Measurements from ENCODE around the gene COL27A1.

The COL27A1 gene

DNA sequence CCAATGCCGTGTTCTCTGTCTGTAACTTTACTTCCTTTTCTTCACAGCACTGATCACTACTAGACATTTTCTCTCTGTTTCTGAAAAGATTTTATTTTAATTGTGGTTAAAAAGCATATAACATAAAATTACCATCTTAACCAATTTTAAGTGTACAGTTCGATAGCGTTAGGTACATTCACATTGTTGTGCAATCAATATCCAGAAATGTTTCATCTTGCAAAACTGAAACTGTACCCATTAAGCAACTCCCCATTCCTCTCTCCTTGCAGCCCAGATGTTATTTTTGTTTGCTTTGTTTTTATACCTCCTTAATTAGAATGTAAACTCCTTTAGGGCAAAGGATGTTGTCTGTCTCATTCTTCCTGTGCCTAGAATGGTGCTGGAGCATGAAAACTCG lies 47.5 kb downstream of the COL27A1 start:
- Histone ChIP-seq H3K27me3 (ENCODE audit: insufficient read depth, poor library complexity, severe bottlenecking) (no peaks in the 10 kb centered on the region), H3K27ac (replicated peaks) (no peak overlapping the region), H3K4me3 (replicated peaks; ENCODE audit: insufficient read depth, low read length) (no peak overlapping the region)
- TF ChIP-seq, protein P1, sequence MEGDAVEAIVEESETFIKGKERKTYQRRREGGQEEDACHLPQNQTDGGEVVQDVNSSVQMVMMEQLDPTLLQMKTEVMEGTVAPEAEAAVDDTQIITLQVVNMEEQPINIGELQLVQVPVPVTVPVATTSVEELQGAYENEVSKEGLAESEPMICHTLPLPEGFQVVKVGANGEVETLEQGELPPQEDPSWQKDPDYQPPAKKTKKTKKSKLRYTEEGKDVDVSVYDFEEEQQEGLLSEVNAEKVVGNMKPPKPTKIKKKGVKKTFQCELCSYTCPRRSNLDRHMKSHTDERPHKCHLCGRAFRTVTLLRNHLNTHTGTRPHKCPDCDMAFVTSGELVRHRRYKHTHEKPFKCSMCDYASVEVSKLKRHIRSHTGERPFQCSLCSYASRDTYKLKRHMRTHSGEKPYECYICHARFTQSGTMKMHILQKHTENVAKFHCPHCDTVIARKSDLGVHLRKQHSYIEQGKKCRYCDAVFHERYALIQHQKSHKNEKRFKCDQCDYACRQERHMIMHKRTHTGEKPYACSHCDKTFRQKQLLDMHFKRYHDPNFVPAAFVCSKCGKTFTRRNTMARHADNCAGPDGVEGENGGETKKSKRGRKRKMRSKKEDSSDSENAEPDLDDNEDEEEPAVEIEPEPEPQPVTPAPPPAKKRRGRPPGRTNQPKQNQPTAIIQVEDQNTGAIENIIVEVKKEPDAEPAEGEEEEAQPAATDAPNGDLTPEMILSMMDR (IDR thresholded peaks at IDR 0.05; ENCODE audit: insufficient read depth, low read length) = no peak
- TF ChIP-seq, protein P2, sequence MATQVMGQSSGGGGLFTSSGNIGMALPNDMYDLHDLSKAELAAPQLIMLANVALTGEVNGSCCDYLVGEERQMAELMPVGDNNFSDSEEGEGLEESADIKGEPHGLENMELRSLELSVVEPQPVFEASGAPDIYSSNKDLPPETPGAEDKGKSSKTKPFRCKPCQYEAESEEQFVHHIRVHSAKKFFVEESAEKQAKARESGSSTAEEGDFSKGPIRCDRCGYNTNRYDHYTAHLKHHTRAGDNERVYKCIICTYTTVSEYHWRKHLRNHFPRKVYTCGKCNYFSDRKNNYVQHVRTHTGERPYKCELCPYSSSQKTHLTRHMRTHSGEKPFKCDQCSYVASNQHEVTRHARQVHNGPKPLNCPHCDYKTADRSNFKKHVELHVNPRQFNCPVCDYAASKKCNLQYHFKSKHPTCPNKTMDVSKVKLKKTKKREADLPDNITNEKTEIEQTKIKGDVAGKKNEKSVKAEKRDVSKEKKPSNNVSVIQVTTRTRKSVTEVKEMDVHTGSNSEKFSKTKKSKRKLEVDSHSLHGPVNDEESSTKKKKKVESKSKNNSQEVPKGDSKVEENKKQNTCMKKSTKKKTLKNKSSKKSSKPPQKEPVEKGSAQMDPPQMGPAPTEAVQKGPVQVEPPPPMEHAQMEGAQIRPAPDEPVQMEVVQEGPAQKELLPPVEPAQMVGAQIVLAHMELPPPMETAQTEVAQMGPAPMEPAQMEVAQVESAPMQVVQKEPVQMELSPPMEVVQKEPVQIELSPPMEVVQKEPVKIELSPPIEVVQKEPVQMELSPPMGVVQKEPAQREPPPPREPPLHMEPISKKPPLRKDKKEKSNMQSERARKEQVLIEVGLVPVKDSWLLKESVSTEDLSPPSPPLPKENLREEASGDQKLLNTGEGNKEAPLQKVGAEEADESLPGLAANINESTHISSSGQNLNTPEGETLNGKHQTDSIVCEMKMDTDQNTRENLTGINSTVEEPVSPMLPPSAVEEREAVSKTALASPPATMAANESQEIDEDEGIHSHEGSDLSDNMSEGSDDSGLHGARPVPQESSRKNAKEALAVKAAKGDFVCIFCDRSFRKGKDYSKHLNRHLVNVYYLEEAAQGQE (IDR thresholded peaks at IDR 0.05; ENCODE audit: insufficient replicate concordance, low read depth) = no peak
- no peak for TF ChIP-seq POLR2AphosphoS5 (IDR thresholded peaks at IDR 0.05; ENCODE audit: low read depth)
- no peak for TF ChIP-seq SPI1 (IDR thresholded peaks at IDR 0.05; ENCODE audit: borderline replicate concordance, low read depth)
- TF ChIP-seq GABPA (IDR thresholded peaks at IDR 0.05; ENCODE audit: low read depth) = no peak
- peak in 1 of 2 experiments; percentile 55 for DNase-seq (ENCODE audit: low read depth in 1 of 2, low spot score in 1 of 2)

DNA sequence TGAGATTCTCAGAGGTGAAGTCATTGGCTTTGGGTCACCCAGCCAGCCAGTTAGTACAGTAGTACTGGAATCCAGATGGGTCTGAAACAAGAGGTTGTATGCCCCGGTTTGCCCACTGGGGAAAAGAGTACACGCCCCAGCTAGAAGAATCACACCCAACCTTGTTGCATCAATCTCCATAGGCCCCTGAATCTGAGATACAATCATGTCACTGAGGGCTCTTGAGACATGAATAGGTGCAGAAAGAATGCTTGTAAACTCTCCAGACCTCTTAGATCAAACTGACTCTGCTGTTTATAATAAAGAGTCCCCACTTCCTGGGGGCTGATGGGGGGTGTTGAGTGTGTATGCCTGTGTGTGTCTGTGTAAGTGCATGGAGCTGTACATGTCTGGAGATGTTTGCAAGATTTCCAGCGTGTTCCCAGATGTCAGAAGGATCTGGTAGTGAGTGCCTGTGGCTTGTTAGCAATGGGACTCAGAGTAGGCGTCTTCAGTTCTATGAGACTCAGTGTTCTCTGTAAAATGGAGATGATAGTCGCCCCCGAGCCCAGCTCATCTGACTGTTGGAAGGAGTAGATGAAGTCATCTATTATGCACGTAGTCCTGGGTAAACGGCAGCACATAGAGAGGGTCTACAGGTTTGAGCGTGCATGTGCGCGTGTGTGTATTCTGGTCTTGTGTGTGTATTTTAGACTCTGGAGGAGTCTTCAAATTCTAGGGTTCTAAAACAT lies 48.2 kb downstream of the COL27A1 start:
- no peak overlapping the region for H3K27ac ChIP-seq (replicated peaks)
- no peak overlapping the region for H3K4me3 ChIP-seq (replicated peaks; ENCODE audit: insufficient read depth, low read length)
- TF ChIP-seq SPI1 (IDR thresholded peaks at IDR 0.05; ENCODE audit: borderline replicate concordance, low read depth) (no peak), GABPA (IDR thresholded peaks at IDR 0.05; ENCODE audit: low read depth) (no peak), POLR2AphosphoS5 (IDR thresholded peaks at IDR 0.05; ENCODE audit: low read depth) (no peak)
- TF ChIP-seq, protein P2 (IDR thresholded peaks at IDR 0.05; ENCODE audit: insufficient replicate concordance, low read depth) = no peak
- TF ChIP-seq, protein P1 (IDR thresholded peaks at IDR 0.05; ENCODE audit: insufficient read depth, low read length) = no peak
- DNase-seq (ENCODE audit: low read depth in 1 of 2, low spot score in 1 of 2) = no peak
- no peaks in the 10 kb centered on the region for H3K27me3 ChIP-seq (ENCODE audit: insufficient read depth, poor library complexity, severe bottlenecking)

DNA sequence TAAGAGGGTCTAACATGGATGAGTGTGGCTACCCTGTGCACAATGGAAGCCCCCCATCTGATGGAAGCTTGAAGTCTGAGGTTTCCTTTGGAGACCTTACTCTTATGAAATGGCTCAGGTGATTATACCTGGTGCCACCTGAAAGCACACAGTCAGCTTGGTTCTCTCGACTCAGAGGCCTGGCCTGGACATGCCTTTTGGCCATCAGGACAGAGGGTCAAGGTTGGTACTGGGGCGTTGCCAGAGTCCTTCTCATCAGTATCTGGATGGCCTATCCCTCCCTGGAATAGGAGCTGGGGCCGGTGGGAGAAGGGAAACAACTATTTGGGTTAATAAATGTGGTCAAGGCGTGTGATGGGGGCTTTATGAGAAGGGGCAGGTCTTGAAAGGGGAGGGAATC lies 48.9 kb downstream of the COL27A1 start:
- no peaks in the 10 kb centered on the region for H3K27me3 ChIP-seq (ENCODE audit: insufficient read depth, poor library complexity, severe bottlenecking)
- H3K27ac ChIP-seq (replicated peaks) = no peak overlapping the region
- no peak for DNase-seq (ENCODE audit: low read depth in 1 of 2, low spot score in 1 of 2)
- TF ChIP-seq, protein P2 (IDR thresholded peaks at IDR 0.05; ENCODE audit: insufficient replicate concordance, low read depth) = no peak
- TF ChIP-seq SPI1 (IDR thresholded peaks at IDR 0.05; ENCODE audit: borderline replicate concordance, low read depth) = no peak
- TF ChIP-seq POLR2AphosphoS5 (IDR thresholded peaks at IDR 0.05; ENCODE audit: low read depth) = no peak
- TF ChIP-seq, protein P1 (IDR thresholded peaks at IDR 0.05; ENCODE audit: insufficient read depth, low read length) = no peak
- TF ChIP-seq GABPA (IDR thresholded peaks at IDR 0.05; ENCODE audit: low read depth) = no peak
- H3K4me3 ChIP-seq (replicated peaks; ENCODE audit: insufficient read depth, low read length) = no peak overlapping the region
